Liver (tissue), 9 donors: ENCODE results near the gene PRSS27. TPM values are rescaled to one million over a fixed set of nuclear protein-coding genes. Genes with fewer than 3 reads are reported as not detected.

Source experiments
- DNase-seq: peaks from one replicate; pipeline ENCODE4 v3.0.0-alpha.2; 2017; ENCODE audit warnings: low spot score
- H3K27ac ChIP-seq, 2 donors: one replicate each; pipeline ENCODE4 v1.7.0; 2013; ENCODE audit warnings: inconsistent platforms in 2 of 2, low read length in 2 of 2, control low read depth in 1 of 2, low read depth in 1 of 2, mild to moderate bottlenecking in 1 of 2
- H3K27me3 ChIP-seq, 4 donors: one replicate each; pipeline versions ENCODE4 v1.6.1 to v1.7.0; 2013; ENCODE audit warnings: low read length in 3 of 4, inconsistent platforms in 1 of 4, mild to moderate bottlenecking in 1 of 4, moderate library complexity in 1 of 4; ENCODE audit not compliant: control insufficient read depth in 4 of 4, insufficient read depth in 4 of 4
- H3K36me3 ChIP-seq, 4 donors: one replicate each; pipeline versions ENCODE4 v1.6.1 to v1.7.0; 2013; ENCODE audit warnings: low read length in 3 of 4, mild to moderate bottlenecking in 3 of 4, low read depth in 1 of 4, moderate library complexity in 1 of 4; ENCODE audit not compliant: control insufficient read depth in 4 of 4, insufficient read depth in 3 of 4
- H3K4me1 ChIP-seq, 4 donors: one replicate each; pipeline versions ENCODE4 v1.6.1 to v1.7.0; 2013; ENCODE audit warnings: low read length in 3 of 4, mild to moderate bottlenecking in 3 of 4, moderate library complexity in 1 of 4; ENCODE audit not compliant: control insufficient read depth in 4 of 4, insufficient read depth in 4 of 4
- H3K4me3 ChIP-seq, 3 donors: one replicate each; pipeline versions ENCODE4 v1.6.1 to v1.7.0; 2013; ENCODE audit warnings: low read length in 3 of 3, control low read depth in 1 of 3, low read depth in 1 of 3, mild to moderate bottlenecking in 1 of 3
- H3K9ac ChIP-seq, 2 donors: one replicate each; pipeline ENCODE4 v1.7.0; 2013; ENCODE audit warnings: low read length in 2 of 2, mild to moderate bottlenecking in 2 of 2, moderate library complexity in 2 of 2, control low read depth in 1 of 2, low read depth in 1 of 2
- H3K9me3 ChIP-seq, 4 donors: one replicate each; pipeline versions ENCODE4 v1.6.1 to v1.7.0; 2013; ENCODE audit warnings: low read length in 3 of 4; ENCODE audit not compliant: control insufficient read depth in 4 of 4
- ATF3 ChIP-seq: IDR thresholded peaks from 2 replicates; pipeline ENCODE4 v1.6.1; 2016; ENCODE audit warnings: antibody characterized with exemption
- EGR1 ChIP-seq, 2 donors: IDR thresholded peaks; 2 replicates each; pipeline ENCODE4 v1.6.1; 2016 to 2018; ENCODE audit warnings: antibody characterized with exemption in 2 of 2, low read depth in 2 of 2
- FOXA1 ChIP-seq: IDR thresholded peaks from 2 replicates; pipeline ENCODE4 v1.6.1; 2016; ENCODE audit warnings: antibody characterized with exemption
- FOXA2 ChIP-seq: IDR thresholded peaks from 2 replicates; pipeline ENCODE4 v1.6.1; 2016; ENCODE audit warnings: antibody characterized with exemption
- GABPA ChIP-seq, 2 donors: IDR thresholded peaks in 1 of 2; conservative IDR thresholded peaks in 1 of 2; 2 replicates each; pipeline ENCODE4 v1.6.1; 2016; ENCODE audit warnings: antibody characterized with exemption in 2 of 2, mild to moderate bottlenecking in 1 of 2, moderate library complexity in 1 of 2
- HNF4A ChIP-seq, 2 donors: conservative IDR thresholded peaks; 2 replicates each; pipeline ENCODE4 v1.6.1; 2016; ENCODE audit warnings: antibody characterized with exemption in 2 of 2, mild to moderate bottlenecking in 2 of 2
- HNF4G ChIP-seq: IDR thresholded peaks from 2 replicates; pipeline ENCODE4 v1.6.1; 2016; ENCODE audit warnings: antibody characterized with exemption
- JUND ChIP-seq, 2 donors: IDR thresholded peaks; 2 replicates each; pipeline ENCODE4 v1.6.1; 2016; ENCODE audit warnings: antibody characterized with exemption in 2 of 2
- MAX ChIP-seq: IDR thresholded peaks from 2 replicates; pipeline ENCODE4 v1.6.1; 2016; ENCODE audit warnings: antibody characterized with exemption
- NR2F2 ChIP-seq: IDR thresholded peaks from 2 replicates; pipeline ENCODE4 v1.6.1; 2016; ENCODE audit warnings: antibody characterized with exemption
- RAD21 ChIP-seq, 2 donors: IDR thresholded peaks; 2 replicates each; pipeline ENCODE4 v1.6.1; 2016; ENCODE audit warnings: antibody characterized with exemption in 2 of 2, mild to moderate bottlenecking in 2 of 2
- REST ChIP-seq: IDR thresholded peaks from 2 replicates; pipeline ENCODE4 v1.6.1; 2016; ENCODE audit warnings: antibody characterized with exemption, mild to moderate bottlenecking
- RXRA ChIP-seq, 2 donors: IDR thresholded peaks; 2 replicates each; pipeline ENCODE4 v1.6.1; 2017 to 2018; ENCODE audit warnings: antibody characterized with exemption in 2 of 2, mild to moderate bottlenecking in 1 of 2
- SP1 ChIP-seq: IDR thresholded peaks from 2 replicates; pipeline ENCODE4 v1.6.1; 2018; ENCODE audit warnings: antibody characterized with exemption, mild to moderate bottlenecking
- TAF1 ChIP-seq: conservative IDR thresholded peaks from 2 replicates; pipeline ENCODE4 v1.6.1; 2016; ENCODE audit warnings: antibody characterized with exemption, mild to moderate bottlenecking
- YY1 ChIP-seq: IDR thresholded peaks from 2 replicates; pipeline ENCODE4 v1.6.1; 2016; ENCODE audit warnings: antibody characterized with exemption, mild to moderate bottlenecking
- ZBTB33 ChIP-seq: IDR thresholded peaks from 2 replicates; pipeline ENCODE4 v1.6.1; 2016; ENCODE audit warnings: antibody characterized with exemption
- WGBS: extraction: QIAGEN DNeasy Blood & Tissue Kit; methylation state at CpG from one replicate; pipeline ENCODE4 v1.1.7; 2013; 5-methylcytosine and 5-hydroxymethylcytosine counted together
- polyA plus RNA-seq, 2 donors: library from polyadenylated mRNA; stranded (reverse) in 1 of 2; unstranded in 1 of 2; fragments of 200-250 nt in 1 of 2; fragments of >200 nt in 1 of 2; fragmentation: Nextera tagmentation in 1 of 2; extraction: Ambion mirVana in 1 of 2; gene quantifications; one replicate each; pipeline versions ENCODE4 v1.2.1 to v1.2.3, GENCODE V29; 2013 to 2015
- total RNA-seq, 2 donors: library from RNA; depleted of rRNA; stranded (reverse); fragments of >200 nt; gene quantifications; one replicate each; pipeline ENCODE4 v1.2.3, GENCODE V29; 2014
- TF ChIP-seq, protein P1 (sequence below): fragments of 150-350 bp; IDR thresholded peaks from 2 replicates; pipeline ENCODE4 v1.5.1; 2017; ENCODE audit warnings: improper control_type of control experiment, low read depth, low read length; ENCODE audit not compliant: missing input control
- donor health status: healthy.
- donor health status: healthy.
- donor health status: healthy.
- donor health status: healthy.
- donor health status: healthy.

The PRSS27 gene
- total and polyA plus RNA-seq, 4 donors: 0.05 to 1.5 (median 0.22) TPM; not detected in 1

- 95% methylated on average over 14 of the region's 14 CpGs for WGBS
- no peak for DNase-seq
- no peaks in the 10 kb centered on the region for H3K27me3 ChIP-seq
- H3K36me3 ChIP-seq: peaks cover 7 to 33% (median 13%) of the 10 kb centered on the region in 4 donors
- TF ChIP-seq SP1 (no peak), HNF4A (conservative IDR thresholded peaks at IDR 0.05) (no peak), GABPA (IDR thresholded peaks at IDR 0.05 in 1 of 2, conservative IDR thresholded peaks at IDR 0.05 in 1 of 2) (no peak), NR2F2 (no peak), REST (no peak), FOXA1 (no peak), YY1 (no peak), EGR1 (IDR thresholded peaks at IDR 0.05; ENCODE audit: low read depth in 2 of 2) (no peak), JUND (IDR thresholded peaks at IDR 0.05) (no peak), ZBTB33 (no peak), TAF1 (no peak), ATF3 (no peak), RXRA (IDR thresholded peaks at IDR 0.05) (no peak), MAX (no peak), FOXA2 (no peak), RAD21 (IDR thresholded peaks at IDR 0.05) (no peak), HNF4G (no peak)
- TF ChIP-seq, protein P1, sequence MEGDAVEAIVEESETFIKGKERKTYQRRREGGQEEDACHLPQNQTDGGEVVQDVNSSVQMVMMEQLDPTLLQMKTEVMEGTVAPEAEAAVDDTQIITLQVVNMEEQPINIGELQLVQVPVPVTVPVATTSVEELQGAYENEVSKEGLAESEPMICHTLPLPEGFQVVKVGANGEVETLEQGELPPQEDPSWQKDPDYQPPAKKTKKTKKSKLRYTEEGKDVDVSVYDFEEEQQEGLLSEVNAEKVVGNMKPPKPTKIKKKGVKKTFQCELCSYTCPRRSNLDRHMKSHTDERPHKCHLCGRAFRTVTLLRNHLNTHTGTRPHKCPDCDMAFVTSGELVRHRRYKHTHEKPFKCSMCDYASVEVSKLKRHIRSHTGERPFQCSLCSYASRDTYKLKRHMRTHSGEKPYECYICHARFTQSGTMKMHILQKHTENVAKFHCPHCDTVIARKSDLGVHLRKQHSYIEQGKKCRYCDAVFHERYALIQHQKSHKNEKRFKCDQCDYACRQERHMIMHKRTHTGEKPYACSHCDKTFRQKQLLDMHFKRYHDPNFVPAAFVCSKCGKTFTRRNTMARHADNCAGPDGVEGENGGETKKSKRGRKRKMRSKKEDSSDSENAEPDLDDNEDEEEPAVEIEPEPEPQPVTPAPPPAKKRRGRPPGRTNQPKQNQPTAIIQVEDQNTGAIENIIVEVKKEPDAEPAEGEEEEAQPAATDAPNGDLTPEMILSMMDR: no peak
- no peak overlapping the region for H3K4me3 ChIP-seq
- H3K27ac ChIP-seq: no peak overlapping the region
- peaks cover under 1 to 8% (median 7%) of the 10 kb centered on the region in 4 donors for H3K4me1 ChIP-seq
- no peak overlapping the region for H3K9ac ChIP-seq
- no peaks in the 10 kb centered on the region for H3K9me3 ChIP-seq
These were observed 11.8 kb downstream of the PRSS27 start for GRCh38 chr16:2708290-2708639.
